HG03135 (cell line): ENCODE measurements around the gene TNFAIP8L1.

Experiments
- ATAC-seq: cut with Tn5 transposase; IDR thresholded peaks from one replicate; pipeline ENCODE4 v1.9.1; 2021; ENCODE audit warnings: mild to moderate bottlenecking, moderate library complexity; ENCODE audit not compliant: unreplicated experiment

The TNFAIP8L1 gene

DNA sequence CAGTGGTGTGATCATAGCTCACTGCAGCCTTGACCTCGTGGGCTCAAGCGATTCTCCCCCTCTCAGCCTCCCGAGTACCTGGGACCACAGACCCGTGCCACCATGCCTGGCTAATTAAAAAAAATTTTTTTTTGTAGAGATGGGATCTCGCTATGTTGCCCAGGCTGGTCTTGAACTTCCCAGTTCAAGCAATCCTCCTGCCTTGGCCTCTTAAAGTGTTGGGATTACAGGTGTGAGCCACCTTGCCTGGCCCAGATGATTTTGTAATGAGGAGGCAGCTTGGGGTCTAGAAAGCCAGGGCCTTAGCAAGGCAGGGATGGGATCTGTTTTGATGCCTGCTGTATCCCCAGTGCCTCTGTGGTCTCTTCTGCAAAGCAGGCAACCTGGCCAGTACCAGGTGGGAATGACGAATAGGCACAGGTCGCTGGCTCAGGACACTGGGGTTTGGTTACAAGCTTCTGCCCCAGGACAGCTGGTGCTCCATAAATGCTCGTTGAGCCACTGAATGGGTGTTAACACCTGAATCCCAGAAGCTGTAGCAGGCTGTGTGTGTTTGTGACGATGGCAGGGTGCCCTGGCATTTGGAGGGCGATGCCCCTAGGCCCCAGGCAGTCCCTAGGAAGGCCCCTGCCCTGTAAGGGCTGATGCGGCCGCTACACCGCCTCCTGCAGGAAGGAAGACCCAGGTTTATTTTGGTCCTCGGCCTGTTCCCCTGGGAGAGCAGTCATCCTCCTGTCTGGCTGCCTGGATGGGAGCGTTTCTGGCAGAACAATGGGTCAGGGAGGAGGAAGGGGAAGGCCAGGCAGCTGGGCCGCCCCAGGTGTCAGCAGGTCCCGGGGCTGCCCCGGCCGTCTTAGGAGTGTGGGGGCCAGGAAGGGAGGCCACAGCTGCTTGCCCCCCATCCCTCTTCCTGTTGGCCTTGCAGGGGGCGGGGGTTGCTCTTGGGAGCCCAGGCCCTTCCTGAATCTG, 8.6 kb downstream of the TNFAIP8L1 start:
- ATAC-seq: no peak

GRCh38 chr19:4649392-4650047, 10.2 kb downstream of the TNFAIP8L1 start:
- ATAC-seq: no peak

DNA sequence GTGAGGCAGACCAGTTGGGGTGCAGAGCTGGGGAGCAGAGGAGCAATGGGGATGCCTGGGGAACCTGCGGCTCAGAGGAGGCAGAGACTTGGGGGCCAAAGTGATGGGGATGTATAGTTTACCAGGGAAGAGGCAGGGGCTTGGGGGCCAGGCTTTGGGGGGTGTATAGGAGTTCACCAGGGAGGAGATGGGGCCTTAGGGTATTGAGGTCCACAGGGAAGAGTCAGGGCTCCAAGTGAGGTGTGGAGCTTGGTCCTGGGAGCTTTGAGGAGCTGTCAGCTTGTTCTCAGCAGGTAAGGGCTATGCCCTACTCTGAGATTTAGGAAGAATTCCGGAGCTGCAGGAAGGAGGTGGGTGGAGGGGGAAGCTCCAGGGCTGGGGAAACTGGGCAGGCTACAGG, 10.8 kb downstream of the TNFAIP8L1 start:
- no peak for ATAC-seq

DNA sequence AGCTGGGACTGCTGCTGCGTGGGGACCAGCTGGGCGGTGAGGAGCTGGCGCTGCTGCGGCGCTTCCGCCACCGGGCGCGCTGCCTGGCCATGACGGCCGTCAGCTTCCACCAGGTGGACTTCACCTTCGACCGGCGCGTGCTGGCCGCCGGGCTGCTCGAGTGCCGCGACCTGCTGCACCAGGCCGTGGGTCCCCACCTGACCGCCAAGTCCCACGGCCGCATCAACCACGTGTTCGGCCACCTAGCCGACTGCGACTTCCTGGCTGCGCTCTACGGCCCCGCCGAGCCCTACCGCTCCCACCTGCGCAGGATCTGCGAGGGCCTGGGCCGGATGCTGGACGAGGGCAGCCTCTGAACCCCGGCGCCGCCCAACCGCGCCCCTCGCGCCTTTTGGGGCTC, 12.8 kb downstream of the TNFAIP8L1 start:
- ATAC-seq: no peak

- no peak for ATAC-seq
Observed at GRCh38 chr19:4653793-4654436, 14.6 kb downstream of the TNFAIP8L1 start.

DNA sequence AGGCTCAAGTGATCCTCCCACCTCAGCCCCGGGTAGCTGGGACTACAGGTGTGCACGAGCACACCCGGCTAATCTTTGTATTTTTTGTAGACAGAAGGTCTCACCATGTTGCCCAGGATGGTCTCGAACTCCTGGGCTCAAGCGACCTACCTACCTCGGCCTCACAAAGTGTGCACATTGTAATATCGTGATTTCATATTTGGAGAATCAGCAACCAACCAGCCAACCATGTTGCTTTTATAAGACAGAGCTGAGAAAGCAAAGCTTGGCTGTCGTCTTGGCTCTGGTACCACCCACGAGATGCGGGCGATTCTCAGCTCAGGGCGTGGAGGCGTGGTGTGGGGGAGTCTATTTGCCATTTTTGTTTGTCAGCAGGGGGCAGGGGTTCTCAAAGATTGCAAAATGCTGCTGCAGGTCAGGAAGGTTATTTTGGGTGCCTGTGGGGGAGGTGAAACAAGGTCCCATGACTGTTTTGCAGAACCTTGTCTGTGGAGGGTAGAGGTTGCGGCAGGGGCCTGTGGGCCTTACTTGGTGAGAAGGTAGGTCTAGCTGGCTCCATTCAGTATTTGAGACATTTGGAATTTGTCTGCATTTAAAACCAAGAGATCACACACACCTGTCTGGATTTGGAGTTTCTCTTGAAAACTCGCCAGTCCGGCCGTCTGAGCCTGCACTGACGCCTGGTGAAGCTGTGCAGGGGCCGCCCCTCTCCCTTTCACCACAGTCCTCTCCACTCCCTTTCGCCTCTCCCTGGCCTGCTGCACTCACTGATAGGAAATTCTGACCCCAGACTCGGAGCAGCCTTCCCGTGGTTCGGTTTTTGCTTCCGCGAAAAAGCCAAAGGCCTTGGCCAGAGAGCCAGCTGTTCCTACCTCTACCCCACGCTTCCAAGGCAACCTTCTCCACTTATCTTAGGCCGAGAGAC, 15.4 kb downstream of the TNFAIP8L1 start:
- no peak for ATAC-seq

GRCh38 chr19:4656102-4656501, 16.8 kb downstream of the TNFAIP8L1 start:
- ATAC-seq: no peak

DNA sequence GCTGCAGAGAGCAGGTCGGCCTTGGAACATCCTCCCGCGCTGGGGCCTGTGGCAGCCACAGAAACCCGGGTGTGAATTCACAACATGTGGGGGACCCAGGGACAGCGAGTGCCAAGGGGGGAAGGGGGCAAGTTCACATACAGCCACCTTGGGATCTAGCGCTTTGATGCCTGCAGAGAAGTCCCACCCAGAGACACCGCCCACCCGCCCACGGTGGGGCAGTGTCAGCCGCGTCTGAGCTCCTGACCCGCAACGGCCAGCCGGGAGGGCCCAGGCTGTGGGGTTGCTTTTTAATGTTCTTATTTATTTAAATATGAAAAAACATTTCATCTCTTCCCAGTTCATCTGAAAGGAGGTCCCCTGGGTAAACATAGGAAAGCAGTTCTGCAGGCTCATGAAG, 17.9 kb downstream of the TNFAIP8L1 start:
- no peak for ATAC-seq

DNA sequence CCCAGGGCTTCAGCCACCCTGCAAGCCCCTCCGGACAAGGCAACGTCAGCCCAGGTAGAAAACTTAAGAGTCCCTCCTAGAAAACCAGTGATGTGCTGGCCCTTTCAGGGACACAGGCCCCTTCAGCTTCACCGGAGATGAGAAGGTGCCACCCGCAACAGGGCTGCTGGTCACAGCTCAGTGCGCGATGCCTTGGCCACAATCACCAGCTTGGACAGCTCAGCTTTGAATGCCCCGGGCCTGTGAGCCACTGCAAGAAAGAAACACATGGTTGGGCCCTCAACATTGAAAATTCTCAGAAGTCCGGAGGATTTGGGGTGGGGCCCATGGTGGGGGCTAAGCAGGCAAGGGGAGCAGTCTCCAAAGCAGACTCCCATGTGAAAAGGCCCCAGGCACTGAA, 18.5 kb downstream of the TNFAIP8L1 start:
- ATAC-seq: no peak

- no peak for ATAC-seq
Observed at GRCh38 chr19:4660181-4660791, 21.0 kb downstream of the TNFAIP8L1 start.

DNA sequence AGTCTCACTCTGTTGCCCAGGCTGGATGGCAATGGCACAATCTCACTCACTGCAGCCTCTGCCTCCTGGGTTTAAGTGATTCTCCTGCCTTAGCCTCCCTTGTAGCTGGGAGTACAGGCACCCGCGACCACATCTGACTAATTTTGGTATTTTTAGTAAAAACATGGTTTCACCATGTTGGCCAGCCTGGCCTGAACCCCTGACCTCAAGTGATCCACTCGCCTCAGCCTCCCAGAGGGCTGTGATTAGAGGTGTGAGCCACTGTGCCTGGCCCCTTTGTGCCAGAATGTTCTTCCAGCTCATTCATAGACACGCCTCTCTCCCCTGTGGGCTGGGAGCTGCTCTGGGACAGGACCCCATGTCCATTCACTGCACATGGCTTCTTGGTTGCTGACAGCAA, 21.7 kb downstream of the TNFAIP8L1 start:
- no peak for ATAC-seq

- no peak for ATAC-seq
Observed at GRCh38 chr19:4662020-4662695, 22.8 kb downstream of the TNFAIP8L1 start.

DNA sequence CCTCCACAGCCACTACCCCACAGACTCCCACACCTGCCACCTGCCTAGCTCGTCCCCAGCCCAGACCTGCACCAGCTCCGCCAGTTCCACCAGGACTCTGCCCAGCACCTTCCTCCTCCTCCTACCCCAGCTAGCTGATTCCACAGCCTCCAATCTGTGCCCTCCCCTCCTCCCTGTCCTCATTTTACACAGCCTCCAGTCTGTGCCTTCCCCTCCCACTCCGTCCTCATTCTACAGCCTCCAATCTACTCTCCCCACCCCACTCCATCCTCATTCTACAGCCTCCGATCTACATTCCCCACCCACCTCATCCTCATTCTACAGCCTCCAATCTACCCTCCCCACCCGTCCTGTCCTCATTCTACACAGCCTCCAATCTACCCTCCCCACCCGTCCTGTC, 23.5 kb downstream of the TNFAIP8L1 start:
- ATAC-seq: no peak

DNA sequence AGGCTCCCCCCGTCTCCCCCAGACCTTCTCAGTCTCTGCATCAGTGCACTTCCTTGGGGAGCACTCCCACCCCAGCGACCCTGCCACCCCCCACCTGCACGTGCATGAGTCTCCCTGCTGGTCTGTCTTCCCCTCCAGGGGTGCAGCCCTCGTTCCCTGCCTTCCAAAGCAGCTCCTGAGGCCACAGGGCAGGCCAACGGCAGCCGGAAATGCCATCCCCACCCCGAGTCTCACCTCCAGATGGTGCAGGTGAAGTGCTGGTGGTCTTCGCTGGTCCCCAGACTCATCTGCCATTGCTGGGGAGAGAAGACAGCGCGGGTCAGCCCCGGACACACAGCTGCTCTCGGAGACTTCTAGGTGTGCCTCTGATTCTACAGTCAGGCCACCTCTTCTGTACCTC, 25.3 kb downstream of the TNFAIP8L1 start:
- ATAC-seq: no peak

GRCh38 chr19:4669723-4670480, 30.6 kb downstream of the TNFAIP8L1 start, which contains the start of gene MYDGF:
TSS of gene MYDGF (minus strand) at chr19:4670342. CDS start at chr19:4670334, 8 bp downstream.
- ATAC-seq: peak; percentile 85

DNA sequence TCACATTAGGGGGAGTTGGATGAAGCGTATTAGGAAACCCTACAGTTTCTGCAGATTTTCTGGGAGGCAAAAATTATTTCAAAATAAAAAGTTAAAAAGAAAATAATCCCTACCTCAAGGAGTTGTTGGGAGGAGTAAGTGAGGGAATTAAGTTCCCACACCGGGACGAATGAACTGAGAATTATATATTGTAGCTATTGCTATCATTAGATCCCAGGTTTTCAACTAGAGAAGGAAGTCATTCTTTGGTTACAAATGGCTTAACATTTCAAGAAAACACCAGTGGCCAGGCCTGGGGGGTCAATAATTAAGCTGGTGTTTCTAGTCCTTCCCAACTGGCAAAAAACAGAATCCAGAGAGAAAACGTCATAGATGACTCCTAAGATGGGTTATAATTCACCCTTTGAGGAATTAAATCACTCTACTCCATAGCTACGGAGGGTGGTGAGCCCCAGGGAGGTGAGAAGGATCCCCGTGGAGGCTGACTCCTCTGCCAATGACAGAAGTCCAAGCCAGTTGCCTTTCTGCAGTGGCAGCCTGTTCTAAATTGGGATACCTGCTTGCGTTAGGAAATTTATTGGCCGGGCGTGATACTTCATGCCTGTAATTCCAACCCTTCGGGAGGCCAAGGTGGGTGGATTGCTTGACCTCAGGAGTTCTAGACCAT, 32.0 kb downstream of the TNFAIP8L1 start:
- no peak for ATAC-seq

- ATAC-seq: no peak
Observed at GRCh38 chr19:4673216-4673615, 33.9 kb downstream of the TNFAIP8L1 start.

DNA sequence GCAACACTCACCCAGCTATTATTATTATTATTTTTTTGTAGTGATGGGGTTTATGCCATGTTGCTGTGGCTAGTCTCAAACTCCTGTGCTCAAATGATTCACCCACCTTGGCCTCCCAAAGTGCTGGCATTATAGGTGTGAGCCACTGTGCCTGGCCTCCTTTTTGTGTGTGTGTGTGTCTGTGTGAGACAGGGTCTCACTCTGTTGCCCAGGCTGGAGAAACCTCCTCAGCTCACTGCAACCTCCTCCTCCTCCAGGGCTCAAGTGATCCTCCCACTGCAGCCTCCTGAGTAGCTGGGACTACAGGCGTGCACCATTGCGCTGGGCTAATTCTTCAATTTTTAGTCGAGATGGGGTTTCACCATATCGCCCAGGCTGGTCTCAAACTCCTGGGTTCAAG, 34.4 kb downstream of the TNFAIP8L1 start:
- no peak for ATAC-seq
